WTC11 (cell line): ENCODE results near the gene FHOD3. TPM values are rescaled to one million over a fixed set of nuclear protein-coding genes. Genes with fewer than 3 reads are reported as not detected.

Experiments used
- ATAC-seq: fragments of 200-7000 bp; cut with Tn5 transposase; 2 replicates; pipeline ENCODE4 v1.10.0; 2021; ENCODE audit warnings: mild to moderate bottlenecking, moderate library complexity
- CTCF ChIA-PET: fragments of 300-600 bp; sonication (Branson Sonifier 250); formaldehyde crosslinking; loops from one replicate; lab custom pipeline; 2021; ENCODE audit warnings: antibody characterized with exemption; lab: Charles Lee
- POLR2A ChIA-PET: fragments of 350-600 bp; sonication (Branson Sonifier 250); formaldehyde crosslinking; loops from one replicate; lab custom pipeline; 2021; ENCODE audit warnings: antibody characterized with exemption; lab: Charles Lee
- DNase-seq: peaks from one replicate; pipeline ENCODE4 v3.0.0; 2021; ENCODE audit warnings: low spot score
- H3K27ac Mint-ChIP-seq: 2 replicates; pipeline ENCODE4 v1.8.0; 2021; ENCODE audit warnings: mixed read lengths
- H3K27me3 Mint-ChIP-seq: 2 replicates; pipeline ENCODE4 v1.8.0; 2021; ENCODE audit warnings: low read depth, mild to moderate bottlenecking, moderate library complexity, mixed read lengths
- H3K36me3 Mint-ChIP-seq: 2 replicates; pipeline ENCODE4 v1.8.0; 2021; ENCODE audit warnings: mixed read lengths
- H3K4me1 Mint-ChIP-seq: 2 replicates; pipeline ENCODE4 v1.8.0; 2022; ENCODE audit warnings: mixed read lengths
- H3K4me3 Mint-ChIP-seq: 2 replicates; pipeline ENCODE4 v1.8.0; 2021; ENCODE audit warnings: mild to moderate bottlenecking, moderate library complexity, mixed read lengths
- H3K9me3 Mint-ChIP-seq: 2 replicates; pipeline ENCODE4 v1.8.0; 2021; ENCODE audit warnings: mixed read lengths
- ARID4B ChIP-seq: sonication (generic); formaldehyde crosslinking; IDR thresholded peaks from 2 replicates; pipeline ENCODE4 v1.8.0; 2023; ENCODE audit warnings: missing genetic modification reagents, mild to moderate bottlenecking, borderline replicate concordance
- ATF1 ChIP-seq: sonication (generic); formaldehyde crosslinking; IDR thresholded peaks from 2 replicates; pipeline ENCODE4 v1.8.1; 2023; ENCODE audit warnings: mild to moderate bottlenecking, moderate library complexity, missing genetic modification reagents
- E2F4 ChIP-seq: sonication (generic); formaldehyde crosslinking; IDR thresholded peaks from 2 replicates; pipeline ENCODE4 v1.8.1; 2022; ENCODE audit warnings: low read depth, mild to moderate bottlenecking, moderate library complexity, missing genetic modification reagents, borderline replicate concordance
- ELF4 ChIP-seq: sonication (generic); formaldehyde crosslinking; IDR thresholded peaks from 2 replicates; pipeline ENCODE4 v1.8.1; 2022; ENCODE audit warnings: low read depth, mild to moderate bottlenecking, moderate library complexity, missing genetic modification reagents
- NR3C1 ChIP-seq: sonication (generic); formaldehyde crosslinking; conservative IDR thresholded peaks from 2 replicates; pipeline ENCODE4 v1.8.1; 2023; ENCODE audit warnings: low read depth, mild to moderate bottlenecking, missing genetic modification reagents
- TCF7 ChIP-seq: sonication (generic); formaldehyde crosslinking; IDR thresholded peaks from 2 replicates; pipeline ENCODE4 v1.8.0; 2022; ENCODE audit warnings: mild to moderate bottlenecking, low read depth, missing genetic modification reagents, moderate library complexity
- ZNF138 ChIP-seq: sonication (generic); formaldehyde crosslinking; conservative IDR thresholded peaks from 2 replicates; pipeline ENCODE4 v1.8.1; 2022; ENCODE audit warnings: mild to moderate bottlenecking, moderate library complexity, missing genetic modification reagents
- ZNF263 ChIP-seq: sonication (generic); formaldehyde crosslinking; IDR thresholded peaks from 2 replicates; pipeline ENCODE4 v1.8.1; 2022; ENCODE audit warnings: low read depth, mild to moderate bottlenecking, moderate library complexity, missing genetic modification reagents
- ZNF396 ChIP-seq: fragments of 250-450 bp; sonication (Bioruptor Pico); IDR thresholded peaks from 2 replicates; pipeline ENCODE4 v1.8.0; 2021; ENCODE audit warnings: mild to moderate bottlenecking, moderate library complexity, borderline replicate concordance
- total RNA-seq: library from RNA; stranded (reverse); gene quantifications from 3 replicates; pipeline ENCODE4 v1.2.3, GENCODE V29; 2021
- TF ChIP-seq, protein P1 (sequence below): sonication (generic); formaldehyde crosslinking; IDR thresholded peaks from 2 replicates; pipeline ENCODE4 v1.8.0; 2022; ENCODE audit warnings: mild to moderate bottlenecking, missing genetic modification reagents
- TF ChIP-seq, protein P2 (sequence below): fragments of 250-450 bp; sonication (Bioruptor Pico); IDR thresholded peaks from 2 replicates; pipeline ENCODE4 v1.9.0; 2021; ENCODE audit warnings: moderate library complexity, mild to moderate bottlenecking, inconsistent platforms, borderline replicate concordance
- TF ChIP-seq, protein P3 (sequence below): sonication (generic); formaldehyde crosslinking; IDR thresholded peaks from 2 replicates; pipeline ENCODE4 v1.8.1; 2023; ENCODE audit warnings: mild to moderate bottlenecking, missing genetic modification reagents
- TF ChIP-seq, protein P4 (sequence below): sonication (generic); formaldehyde crosslinking; IDR thresholded peaks from 2 replicates; pipeline ENCODE4 v1.8.0; 2022; ENCODE audit warnings: mild to moderate bottlenecking, missing genetic modification reagents

Gene FHOD3
- total RNA-seq, 1 experiment from 2014 or later, result 3.8 TPM

DNA sequence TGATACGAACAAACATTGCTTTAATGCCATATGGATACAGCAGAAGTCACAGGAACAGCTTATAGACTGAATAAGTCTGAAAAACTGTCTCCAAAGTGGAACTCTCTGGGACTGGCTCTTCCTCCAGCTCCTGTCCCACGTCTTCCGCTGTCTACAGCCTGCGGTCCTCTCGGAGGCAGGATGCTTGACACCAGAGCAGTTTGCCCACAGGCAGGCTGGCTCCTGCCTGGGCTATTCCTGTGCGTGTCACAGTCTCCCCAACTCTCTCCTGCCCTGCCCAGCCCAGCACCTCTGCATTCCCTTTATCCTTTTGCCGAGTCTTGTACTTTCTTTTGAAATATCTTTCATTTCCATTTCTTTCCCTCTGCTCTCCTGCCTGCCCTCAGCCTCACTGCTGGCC lies 234.1 kb downstream of the FHOD3 start (continued):
- TF ChIP-seq ZNF396 (CRISPR knock-in tag) (no peak), ELF4 (no peak), TCF7 (CRISPR knock-in tag) (no peak)

DNA sequence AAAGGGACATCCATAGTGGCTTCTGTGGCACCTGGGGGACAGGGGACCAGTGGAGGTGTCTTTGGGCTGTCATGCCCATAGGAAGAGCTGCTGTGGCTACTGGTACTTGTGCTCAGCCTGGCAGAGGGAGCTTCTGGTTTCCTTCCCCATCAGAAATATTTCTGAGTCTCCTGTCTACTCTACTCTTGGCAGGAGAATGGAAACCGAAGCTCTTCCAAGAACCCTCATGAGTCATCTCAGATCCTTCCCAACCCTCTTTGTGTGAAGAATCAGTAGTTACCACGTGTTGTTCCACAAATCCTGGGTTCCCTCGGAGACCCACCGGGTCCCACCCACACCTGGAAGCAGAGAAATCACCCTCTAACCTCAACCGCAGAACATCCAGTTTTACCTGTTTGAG lies 234.9 kb downstream of the FHOD3 start:
- DNase-seq, result no peak
- Mint-ChIP-seq H3K9me3 (no peaks in the 10 kb centered on the region; the same call in 1 of the 2 replicates), H3K4me3 (no peak overlapping the region), H3K27me3 (no peaks in the 10 kb centered on the region), H3K4me1 (peaks cover 26% of the 10 kb centered on the region), H3K36me3 (no peaks in the 10 kb centered on the region), H3K27ac (no peak overlapping the region)
- no peak for TF ChIP-seq ZNF396 (CRISPR knock-in tag)
- TF ChIP-seq, protein P1, sequence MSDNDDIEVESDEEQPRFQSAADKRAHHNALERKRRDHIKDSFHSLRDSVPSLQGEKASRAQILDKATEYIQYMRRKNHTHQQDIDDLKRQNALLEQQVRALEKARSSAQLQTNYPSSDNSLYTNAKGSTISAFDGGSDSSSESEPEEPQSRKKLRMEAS (CRISPR knock-in tag), result no peak
- TF ChIP-seq ATF1, result no peak
- TF ChIP-seq, protein P2, sequence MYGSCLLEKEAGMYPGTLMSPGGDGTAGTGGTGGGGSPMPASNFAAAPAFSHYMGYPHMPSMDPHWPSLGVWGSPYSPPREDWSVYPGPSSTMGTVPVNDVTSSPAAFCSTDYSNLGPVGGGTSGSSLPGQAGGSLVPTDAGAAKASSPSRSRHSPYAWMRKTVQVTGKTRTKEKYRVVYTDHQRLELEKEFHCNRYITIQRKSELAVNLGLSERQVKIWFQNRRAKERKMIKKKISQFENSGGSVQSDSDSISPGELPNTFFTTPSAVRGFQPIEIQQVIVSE (CRISPR knock-in tag), result no peak
- TF ChIP-seq, protein P3, sequence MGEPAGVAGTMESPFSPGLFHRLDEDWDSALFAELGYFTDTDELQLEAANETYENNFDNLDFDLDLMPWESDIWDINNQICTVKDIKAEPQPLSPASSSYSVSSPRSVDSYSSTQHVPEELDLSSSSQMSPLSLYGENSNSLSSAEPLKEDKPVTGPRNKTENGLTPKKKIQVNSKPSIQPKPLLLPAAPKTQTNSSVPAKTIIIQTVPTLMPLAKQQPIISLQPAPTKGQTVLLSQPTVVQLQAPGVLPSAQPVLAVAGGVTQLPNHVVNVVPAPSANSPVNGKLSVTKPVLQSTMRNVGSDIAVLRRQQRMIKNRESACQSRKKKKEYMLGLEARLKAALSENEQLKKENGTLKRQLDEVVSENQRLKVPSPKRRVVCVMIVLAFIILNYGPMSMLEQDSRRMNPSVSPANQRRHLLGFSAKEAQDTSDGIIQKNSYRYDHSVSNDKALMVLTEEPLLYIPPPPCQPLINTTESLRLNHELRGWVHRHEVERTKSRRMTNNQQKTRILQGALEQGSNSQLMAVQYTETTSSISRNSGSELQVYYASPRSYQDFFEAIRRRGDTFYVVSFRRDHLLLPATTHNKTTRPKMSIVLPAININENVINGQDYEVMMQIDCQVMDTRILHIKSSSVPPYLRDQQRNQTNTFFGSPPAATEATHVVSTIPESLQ, result no peak
- no peak for TF ChIP-seq ARID4B (CRISPR knock-in tag)
- TF ChIP-seq E2F4 (CRISPR knock-in tag), result no peak
- TF ChIP-seq ZNF138 (CRISPR knock-in tag), result no peak
- no peak for TF ChIP-seq NR3C1 (CRISPR knock-in tag)
- no peak for TF ChIP-seq ZNF263 (CRISPR knock-in tag)
- TF ChIP-seq, protein P4, sequence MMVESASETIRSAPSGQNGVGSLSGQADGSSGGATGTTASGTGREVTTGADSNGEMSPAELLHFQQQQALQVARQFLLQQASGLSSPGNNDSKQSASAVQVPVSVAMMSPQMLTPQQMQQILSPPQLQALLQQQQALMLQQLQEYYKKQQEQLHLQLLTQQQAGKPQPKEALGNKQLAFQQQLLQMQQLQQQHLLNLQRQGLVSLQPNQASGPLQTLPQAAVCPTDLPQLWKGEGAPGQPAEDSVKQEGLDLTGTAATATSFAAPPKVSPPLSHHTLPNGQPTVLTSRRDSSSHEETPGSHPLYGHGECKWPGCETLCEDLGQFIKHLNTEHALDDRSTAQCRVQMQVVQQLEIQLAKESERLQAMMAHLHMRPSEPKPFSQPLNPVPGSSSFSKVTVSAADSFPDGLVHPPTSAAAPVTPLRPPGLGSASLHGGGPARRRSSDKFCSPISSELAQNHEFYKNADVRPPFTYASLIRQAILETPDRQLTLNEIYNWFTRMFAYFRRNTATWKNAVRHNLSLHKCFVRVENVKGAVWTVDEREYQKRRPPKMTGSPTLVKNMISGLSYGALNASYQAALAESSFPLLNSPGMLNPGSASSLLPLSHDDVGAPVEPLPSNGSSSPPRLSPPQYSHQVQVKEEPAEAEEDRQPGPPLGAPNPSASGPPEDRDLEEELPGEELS (CRISPR knock-in tag), result no peak
- TF ChIP-seq, all 79 proteins: peak for 0
- no peak for ATAC-seq
- ChIA-PET CTCF (no interaction called here), POLR2A (no interaction called here)
